Esophagus squamous epithelium (tissue), 4 donors: ENCODE data around the gene HOGA1.

ENCODE experiments used
- POLR2A ChIP-seq, 4 donors: fragments of 450-650 bp; IDR thresholded peaks; one replicate each; pipeline ENCODE4 v1.6.1; 2017; ENCODE audit warnings: antibody characterized with exemption in 4 of 4, mild to moderate bottlenecking in 4 of 4, moderate library complexity in 3 of 4
- TF ChIP-seq, protein P1 (sequence below), 6 experiments: fragments of 450-650 bp in 4 of 6; fragments of 200-600 bp in 2 of 6; sonication (generic) in 2 of 6; IDR thresholded peaks; one replicate each; pipeline ENCODE4 v1.5.1; 2016 to 2019; ENCODE audit warnings: antibody characterized with exemption in 6 of 6, mild to moderate bottlenecking in 4 of 6, moderate library complexity in 4 of 6

DNA sequence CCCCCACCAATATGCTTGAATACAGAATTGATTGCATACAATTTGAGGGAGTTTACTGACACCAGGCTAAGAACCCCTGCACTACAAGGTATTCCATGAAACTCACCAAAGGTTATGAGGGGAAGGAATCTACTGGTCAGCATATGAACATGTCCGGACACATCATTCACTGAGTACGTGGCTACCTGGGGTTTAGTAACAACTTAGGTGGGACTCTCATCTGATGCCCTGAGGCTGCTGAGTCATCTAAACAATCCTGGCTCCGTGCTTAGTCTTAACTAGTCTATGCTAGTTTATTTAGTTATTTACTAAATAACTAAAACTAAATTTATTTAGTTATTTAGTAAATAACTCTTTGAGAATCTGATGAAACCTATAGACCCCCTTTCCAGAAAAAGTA, 67.6 kb downstream of the HOGA1 start:
- TF ChIP-seq, protein P1, sequence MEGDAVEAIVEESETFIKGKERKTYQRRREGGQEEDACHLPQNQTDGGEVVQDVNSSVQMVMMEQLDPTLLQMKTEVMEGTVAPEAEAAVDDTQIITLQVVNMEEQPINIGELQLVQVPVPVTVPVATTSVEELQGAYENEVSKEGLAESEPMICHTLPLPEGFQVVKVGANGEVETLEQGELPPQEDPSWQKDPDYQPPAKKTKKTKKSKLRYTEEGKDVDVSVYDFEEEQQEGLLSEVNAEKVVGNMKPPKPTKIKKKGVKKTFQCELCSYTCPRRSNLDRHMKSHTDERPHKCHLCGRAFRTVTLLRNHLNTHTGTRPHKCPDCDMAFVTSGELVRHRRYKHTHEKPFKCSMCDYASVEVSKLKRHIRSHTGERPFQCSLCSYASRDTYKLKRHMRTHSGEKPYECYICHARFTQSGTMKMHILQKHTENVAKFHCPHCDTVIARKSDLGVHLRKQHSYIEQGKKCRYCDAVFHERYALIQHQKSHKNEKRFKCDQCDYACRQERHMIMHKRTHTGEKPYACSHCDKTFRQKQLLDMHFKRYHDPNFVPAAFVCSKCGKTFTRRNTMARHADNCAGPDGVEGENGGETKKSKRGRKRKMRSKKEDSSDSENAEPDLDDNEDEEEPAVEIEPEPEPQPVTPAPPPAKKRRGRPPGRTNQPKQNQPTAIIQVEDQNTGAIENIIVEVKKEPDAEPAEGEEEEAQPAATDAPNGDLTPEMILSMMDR (IDR thresholded peaks at IDR 0.05): no peak
- no peak for TF ChIP-seq POLR2A (IDR thresholded peaks at IDR 0.05)
